Measurements from ENCODE around the gene RNH1. TPM values are rescaled to one million over a fixed set of nuclear protein-coding genes. Genes with fewer than 3 reads are reported as not detected.

The RNH1 gene
- total RNA-seq, 4 donors from 2014 or later: 191 to 259 (median 231) TPM

DNA sequence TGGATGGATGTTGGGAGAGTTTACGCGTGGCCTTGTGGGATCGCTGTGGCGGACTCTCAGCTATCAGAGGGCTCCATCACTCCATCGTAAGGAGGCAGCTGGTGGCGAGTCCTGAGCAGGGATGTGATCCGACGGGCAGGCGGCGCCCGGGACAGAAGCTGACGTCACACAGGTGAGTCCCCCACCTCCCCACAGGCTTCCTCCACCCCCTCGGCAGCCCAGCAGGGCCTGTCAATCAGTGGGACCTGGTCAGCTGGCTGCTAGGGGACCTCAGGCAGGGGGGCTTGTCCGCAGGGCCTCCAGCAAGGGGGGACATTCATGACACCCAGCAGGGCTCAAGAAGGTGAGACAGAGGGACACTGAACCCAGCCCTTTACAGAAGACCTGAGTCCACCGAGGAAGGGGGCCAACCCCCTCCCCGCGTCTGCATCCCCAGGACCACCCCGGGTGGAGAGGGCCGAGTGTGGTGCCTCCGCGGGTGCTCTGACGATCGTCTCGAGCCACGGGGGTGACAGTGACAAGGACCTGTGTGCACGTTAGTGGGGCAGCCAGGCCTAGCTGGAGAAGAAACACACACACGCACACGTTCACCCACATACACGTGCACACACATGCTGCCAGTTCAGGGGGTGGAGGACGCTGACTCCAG lies 21.2 kb upstream of the RNH1 start:
- WGBS, 2 donors: 82 to 100% methylated on average over 2 to 27 of the region's 30 CpGs
- no peak overlapping the region for H3K4me3 ChIP-seq (replicated peaks in 1 of 3)
- H3K27me3 ChIP-seq: no peaks in the 10 kb centered on the region
- H3K36me3 ChIP-seq: peaks cover 17 to 18% of the 10 kb centered on the region in 2 donors
- intact Hi-C loops (cut with DNase I): no loop called here
- no peak for TF ChIP-seq POLR2A (IDR thresholded peaks at IDR 0.05)
- TF ChIP-seq, protein P1, sequence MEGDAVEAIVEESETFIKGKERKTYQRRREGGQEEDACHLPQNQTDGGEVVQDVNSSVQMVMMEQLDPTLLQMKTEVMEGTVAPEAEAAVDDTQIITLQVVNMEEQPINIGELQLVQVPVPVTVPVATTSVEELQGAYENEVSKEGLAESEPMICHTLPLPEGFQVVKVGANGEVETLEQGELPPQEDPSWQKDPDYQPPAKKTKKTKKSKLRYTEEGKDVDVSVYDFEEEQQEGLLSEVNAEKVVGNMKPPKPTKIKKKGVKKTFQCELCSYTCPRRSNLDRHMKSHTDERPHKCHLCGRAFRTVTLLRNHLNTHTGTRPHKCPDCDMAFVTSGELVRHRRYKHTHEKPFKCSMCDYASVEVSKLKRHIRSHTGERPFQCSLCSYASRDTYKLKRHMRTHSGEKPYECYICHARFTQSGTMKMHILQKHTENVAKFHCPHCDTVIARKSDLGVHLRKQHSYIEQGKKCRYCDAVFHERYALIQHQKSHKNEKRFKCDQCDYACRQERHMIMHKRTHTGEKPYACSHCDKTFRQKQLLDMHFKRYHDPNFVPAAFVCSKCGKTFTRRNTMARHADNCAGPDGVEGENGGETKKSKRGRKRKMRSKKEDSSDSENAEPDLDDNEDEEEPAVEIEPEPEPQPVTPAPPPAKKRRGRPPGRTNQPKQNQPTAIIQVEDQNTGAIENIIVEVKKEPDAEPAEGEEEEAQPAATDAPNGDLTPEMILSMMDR (IDR thresholded peaks at IDR 0.05): no peak
- no peak for DNase-seq
- peaks cover 0 to 4% of the 10 kb centered on the region in 2 donors for H3K4me1 ChIP-seq
- H3K27ac ChIP-seq: no peak overlapping the region
- no peaks in the 10 kb centered on the region for H3K9me3 ChIP-seq

DNA sequence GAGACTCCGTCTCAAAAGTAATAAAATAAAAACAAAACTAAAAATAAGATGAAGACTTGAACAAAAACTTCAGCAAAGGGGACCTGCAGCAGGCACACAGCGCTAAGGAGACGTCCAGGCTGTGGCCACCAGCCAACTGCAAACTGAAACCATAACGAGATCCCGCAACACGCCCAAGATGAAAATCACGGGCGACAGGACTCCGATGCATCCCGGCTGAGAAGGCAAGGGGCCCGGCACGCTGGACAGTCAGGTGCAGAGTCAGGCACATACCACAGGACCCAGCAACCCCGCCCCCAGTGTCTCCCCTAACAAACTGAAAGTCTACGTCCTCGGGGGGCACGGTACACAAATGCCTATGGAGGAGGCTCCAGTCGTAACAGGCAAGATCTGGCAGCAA lies 19.1 kb upstream of the RNH1 start:
- Histone ChIP-seq H3K4me3 (replicated peaks in 1 of 3) (no peak overlapping the region), H3K9me3 (no peaks in the 10 kb centered on the region), H3K27me3 (no peaks in the 10 kb centered on the region), H3K36me3 (no peaks in the 10 kb centered on the region), H3K4me1 (no peaks in the 10 kb centered on the region), H3K27ac (no peak overlapping the region)
- DNase-seq: no peak
- TF ChIP-seq, protein P1 (IDR thresholded peaks at IDR 0.05): no peak
- no peak for TF ChIP-seq POLR2A (IDR thresholded peaks at IDR 0.05)
- WGBS, 2 donors: 83 to 88% methylated on average over 15 to 17 of the region's 17 CpGs
- intact Hi-C loops (cut with DNase I): no loop called here

DNA sequence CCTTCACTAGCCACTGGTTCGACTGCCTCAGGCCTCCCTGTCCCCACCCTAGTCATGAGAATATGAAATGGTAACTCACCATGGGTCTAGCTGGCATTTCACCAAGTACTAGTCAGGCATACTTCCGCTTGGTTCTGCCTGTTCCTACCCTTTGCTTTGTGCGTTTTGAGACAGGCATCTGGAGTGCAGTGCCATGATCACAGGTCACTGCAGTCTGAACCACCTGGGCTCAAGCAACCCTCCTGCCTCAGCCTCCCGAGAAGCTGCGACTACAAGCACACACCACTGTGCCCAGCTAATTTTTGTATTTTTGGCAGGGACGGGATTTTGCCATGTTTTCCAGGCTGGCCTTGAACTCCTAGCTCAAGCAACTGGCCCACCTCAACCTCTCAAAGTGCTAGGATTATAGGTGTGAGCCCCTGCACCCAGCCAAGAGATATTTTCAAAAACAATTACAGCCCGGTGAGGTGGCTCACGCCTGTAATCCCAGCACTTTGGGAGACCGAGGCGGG lies 14.2 kb upstream of the RNH1 start:
- 91 to 96% methylated on average over 10 of the region's 10 CpGs for WGBS, 2 donors
- intact Hi-C loops (cut with DNase I): no loop called here
- no peak overlapping the region for H3K4me3 ChIP-seq (replicated peaks in 1 of 3)
- DNase-seq: no peak
- no peaks in the 10 kb centered on the region for H3K36me3 ChIP-seq
- H3K4me1 ChIP-seq: peaks cover 0 to 4% of the 10 kb centered on the region in 2 donors
- H3K27ac ChIP-seq: no peak overlapping the region
- no peak for TF ChIP-seq POLR2A (IDR thresholded peaks at IDR 0.05)
- TF ChIP-seq, protein P1 (IDR thresholded peaks at IDR 0.05): no peak
- no peaks in the 10 kb centered on the region for H3K9me3 ChIP-seq
- no peaks in the 10 kb centered on the region for H3K27me3 ChIP-seq

DNA sequence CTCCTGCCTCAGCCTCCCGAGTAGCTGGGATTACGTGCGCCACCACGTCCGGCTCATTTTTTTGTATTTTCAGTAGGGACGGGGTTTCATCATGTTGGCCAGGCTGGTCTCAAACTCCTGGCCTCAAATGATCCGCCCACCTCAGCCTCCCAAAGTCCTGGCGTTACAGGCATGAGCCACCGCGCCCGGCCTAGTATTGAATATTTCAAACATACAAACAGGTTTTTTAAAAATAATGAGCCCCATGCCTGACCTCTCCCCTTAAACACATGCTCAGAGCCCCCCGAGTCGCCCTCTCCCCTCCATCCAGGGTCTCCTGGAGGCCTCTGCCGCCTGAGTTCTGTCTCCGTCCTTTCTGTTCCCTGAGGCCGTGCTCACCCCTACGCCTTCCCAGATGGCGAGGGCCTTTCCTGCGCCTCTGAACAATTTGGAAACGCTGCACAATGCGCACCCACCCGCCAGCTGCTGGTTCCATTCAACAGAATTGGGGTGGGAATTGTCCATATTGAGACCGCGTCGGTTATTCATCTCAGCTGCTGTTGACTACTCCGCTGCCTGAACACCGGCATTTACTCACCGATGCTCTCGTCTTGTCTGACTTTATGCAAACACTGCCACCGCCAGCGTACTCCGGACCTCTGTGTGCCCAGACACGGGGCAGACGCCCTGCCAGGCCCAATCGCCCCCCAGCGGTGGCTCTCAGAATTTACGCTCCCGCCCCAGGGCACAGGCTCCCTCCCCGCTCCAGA lies 13.6 kb upstream of the RNH1 start:
- DNase-seq: no peak
- intact Hi-C loops (cut with DNase I): no loop called here
- Histone ChIP-seq H3K27ac (no peak overlapping the region), H3K27me3 (no peaks in the 10 kb centered on the region), H3K4me3 (replicated peaks in 1 of 3) (no peak overlapping the region), H3K36me3 (no peaks in the 10 kb centered on the region), H3K9me3 (no peaks in the 10 kb centered on the region), H3K4me1 (peaks cover 0 to 4% of the 10 kb centered on the region in 2 donors)
- 93 to 95% methylated on average over 39 of the region's 39 CpGs for WGBS, 2 donors
- TF ChIP-seq, protein P1 (IDR thresholded peaks at IDR 0.05): no peak
- TF ChIP-seq POLR2A (IDR thresholded peaks at IDR 0.05): no peak

All from thyroid gland (tissue), 4 donors.